HG03460 (cell line): Measurements from ENCODE around the gene CLN6.
"Not testable (repeated sequence)": the region's sequence is repeated elsewhere in the genome, so short reads cannot be mapped to it uniquely, and the experiment has no call there.

Source experiments
- ATAC-seq: cut with Tn5 transposase; IDR thresholded peaks from one replicate; pipeline ENCODE4 v1.9.1; 2021; ENCODE audit not compliant: unreplicated experiment

Gene CLN6

GRCh38 chr15:68256675-68257450, 27.3 kb upstream of the CLN6 start:
- peak; percentile 57 for ATAC-seq

GRCh38 chr15:68252925-68253534, 23.5 kb upstream of the CLN6 start:
- no peak for ATAC-seq

GRCh38 chr15:68249058-68249713, 19.7 kb upstream of the CLN6 start:
- ATAC-seq = no peak

GRCh38 chr15:68244235-68244634, 14.7 kb upstream of the CLN6 start:
- no peak for ATAC-seq

GRCh38 chr15:68241088-68241935, 11.8 kb upstream of the CLN6 start:
- ATAC-seq = no peak

- ATAC-seq = no peak
Measured at GRCh38 chr15:68239025-68239424, 9.5 kb upstream of the CLN6 start.

- ATAC-seq = no peak
Measured at GRCh38 chr15:68235022-68235421, 5.5 kb upstream of the CLN6 start.

GRCh38 chr15:68234520-68234919, 5.0 kb upstream of the CLN6 start:
- ATAC-seq = not testable (repeated sequence)

GRCh38 chr15:68234060-68234459, 4.5 kb upstream of the CLN6 start:
- no peak for ATAC-seq

- no peak for ATAC-seq
Measured at GRCh38 chr15:68232937-68233336, 3.4 kb upstream of the CLN6 start.

GRCh38 chr15:68232449-68232848, 2.9 kb upstream of the CLN6 start:
- ATAC-seq = no peak

- no peak for ATAC-seq
Measured at GRCh38 chr15:68231102-68231818, 1.7 kb upstream of the CLN6 start.

- no peak for ATAC-seq
Measured at GRCh38 chr15:68230157-68231100, 901 bp upstream of the CLN6 start.

- ATAC-seq = peak; percentile 10
Measured at GRCh38 chr15:68228971-68229385, 550 bp downstream of the CLN6 start.

GRCh38 chr15:68228143-68228970, 1.2 kb downstream of the CLN6 start:
- ATAC-seq = no peak

GRCh38 chr15:68227643-68228142, 1.8 kb downstream of the CLN6 start:
- no peak for ATAC-seq

GRCh38 chr15:68225442-68225841, 4.1 kb downstream of the CLN6 start:
- ATAC-seq = not testable (repeated sequence)

GRCh38 chr15:68224546-68225250, 4.8 kb downstream of the CLN6 start:
- ATAC-seq = no peak
